ENCODE results near the gene TGFBR3. TPM values are rescaled to one million over a fixed set of nuclear protein-coding genes. Genes with fewer than 3 reads are reported as not detected.
A peak's percentile ranks its signal among the peaks of the same experiment; 100 is the strongest.
"Not testable (repeated sequence)": the region's sequence is repeated elsewhere in the genome, so short reads cannot be mapped to it uniquely, and the experiment has no call there.

Gene TGFBR3
- total RNA-seq, 1 donor from 2014 or later = 69.2 TPM

- no peak for DNase-seq
Measured at GRCh38 chr1:91682882-91683597, 202.9 kb downstream of the TGFBR3 start.

- peak; percentile 41 for DNase-seq
Measured at GRCh38 chr1:91680556-91681155, 205.3 kb downstream of the TGFBR3 start.

- no peak for DNase-seq
Measured at GRCh38 chr1:91679446-91679845, 206.5 kb downstream of the TGFBR3 start.

GRCh38 chr1:91676030-91676429 is 209.9 kb downstream of the TGFBR3 start:
- DNase-seq = no peak

- no peak for DNase-seq
Measured at GRCh38 chr1:91674107-91674506, 211.8 kb downstream of the TGFBR3 start.

GRCh38 chr1:91673613-91674012 is 212.3 kb downstream of the TGFBR3 start:
- DNase-seq = no peak

- no peak for DNase-seq
Measured at GRCh38 chr1:91672601-91673161, 213.3 kb downstream of the TGFBR3 start.

- DNase-seq = no peak
Measured at GRCh38 chr1:91670781-91671180, 215.2 kb downstream of the TGFBR3 start.

GRCh38 chr1:91669584-91670350 is 216.2 kb downstream of the TGFBR3 start:
- no peak for DNase-seq

- DNase-seq = not testable (repeated sequence)
Measured at GRCh38 chr1:91666651-91667050, 219.3 kb downstream of the TGFBR3 start.

- no peak for DNase-seq
Measured at GRCh38 chr1:91661121-91661520, 224.8 kb downstream of the TGFBR3 start.

GRCh38 chr1:91660708-91661107 is 225.2 kb downstream of the TGFBR3 start:
- DNase-seq = no peak

- DNase-seq = no peak
Measured at GRCh38 chr1:91655912-91656449, 230.0 kb downstream of the TGFBR3 start.

- no peak for DNase-seq
Measured at GRCh38 chr1:91653183-91653582, 232.8 kb downstream of the TGFBR3 start.

GRCh38 chr1:91651661-91652071 is 234.3 kb downstream of the TGFBR3 start:
- DNase-seq = peak; percentile 76

GRCh38 chr1:91651243-91651642 is 234.7 kb downstream of the TGFBR3 start:
- no peak for DNase-seq

GRCh38 chr1:91650764-91651163 is 235.2 kb downstream of the TGFBR3 start:
- DNase-seq = peak; percentile 75

- DNase-seq = no peak
Measured at GRCh38 chr1:91647061-91647460, 238.9 kb downstream of the TGFBR3 start.

GRCh38 chr1:91645031-91645430 is 240.9 kb downstream of the TGFBR3 start:
- no peak for DNase-seq

GRCh38 chr1:91643431-91643830 is 242.5 kb downstream of the TGFBR3 start:
- DNase-seq = no peak

- no peak for DNase-seq
Measured at GRCh38 chr1:91640877-91641526, 244.9 kb downstream of the TGFBR3 start.

GRCh38 chr1:91637539-91637994 is 248.4 kb downstream of the TGFBR3 start:
- DNase-seq = no peak
